ENCODE results near the gene RGS3. TPM values are rescaled to one million over a fixed set of nuclear protein-coding genes. Genes with fewer than 3 reads are reported as not detected.

Gene RGS3
- total and polyA plus RNA-seq, 2 of the 13 experiments (the other 11 are each of a cell fraction or from before 2014, with no cell fraction given) = 17.1 to 28.8 TPM

DNA sequence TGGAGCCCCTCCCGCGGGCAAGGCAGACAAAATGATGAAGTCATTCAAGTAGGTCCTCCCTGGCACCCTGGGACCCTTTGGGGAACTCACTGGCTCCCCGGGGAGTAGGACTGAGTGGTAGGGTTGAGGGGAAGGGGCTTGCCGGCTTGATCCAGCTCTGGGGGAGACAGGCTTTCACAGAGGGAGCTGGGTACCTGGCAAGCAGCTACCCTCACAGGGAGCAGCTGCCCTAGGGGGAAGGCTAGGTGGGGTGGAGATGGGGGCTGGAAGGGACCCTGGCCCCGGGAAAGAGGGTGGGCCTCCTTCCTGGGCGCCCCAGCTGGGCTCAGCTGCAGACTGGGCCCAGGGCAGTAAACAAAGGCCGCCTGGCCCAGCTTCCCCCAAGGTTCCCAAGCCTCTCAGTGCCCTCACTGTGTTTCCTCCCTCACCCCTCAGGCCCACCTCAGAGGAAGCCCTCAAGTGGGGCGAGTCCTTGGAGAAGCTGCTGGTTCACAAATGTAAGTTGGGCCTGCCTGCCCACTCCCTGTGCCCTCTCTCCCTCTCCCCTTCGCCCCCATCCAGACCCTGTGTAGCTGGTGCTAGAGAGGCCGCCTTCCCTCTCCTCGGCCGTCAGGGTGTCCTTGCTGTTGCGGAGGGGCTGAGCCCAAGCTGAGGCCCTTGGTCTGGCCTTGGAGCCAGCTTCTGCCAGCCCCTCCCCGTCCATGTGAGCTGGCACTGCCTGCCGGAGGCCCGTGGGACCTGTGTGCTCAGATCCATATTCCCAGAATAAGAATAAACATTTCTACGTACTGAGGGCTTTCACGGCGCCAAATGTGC, 131.2 kb downstream of the RGS3 start:
- peaks cover 35% of the 10 kb centered on the region for H3K4me1 ChIP-seq (ENCODE audit: insufficient read depth, low read length)
- FAIRE-seq = no peak
- peak overlapping the region; percentile 64 for H3K4me2 ChIP-seq (ENCODE audit: low read depth, low read length)
- H3K27ac ChIP-seq (ENCODE audit: extremely low read length, insufficient read depth, low read length) = peak overlapping the region; percentile 54
- POLR2A ChIA-PET = interaction anchor here (1.0 to 2.8 kb wide), 2 partner anchors 15 to 56 kb away, joined by 3 to 11 read pairs; no protein-coding TSS in a partner anchor
- peaks cover 3 to 10% of the 10 kb centered on the region in 2 experiments; a peak in 3 of 5 replicates for H3K36me3 ChIP-seq (replicated peaks in 1 of 2; ENCODE audit: control insufficient read depth in 1 of 2, insufficient read depth in 2 of 2, low read length in 2 of 2)
- H3K79me2 ChIP-seq (ENCODE audit: insufficient read depth, low read length) = peaks cover 2% of the 10 kb centered on the region
- no peak for ATAC-seq
- peak overlapping the region; percentile 70 for H3K9ac ChIP-seq (ENCODE audit: insufficient read depth, low read depth, low read length)
- TF ChIP-seq ZNF891 (CRISPR knock-in tag; IDR thresholded peaks at IDR 0.05) (0 out of 2 replicates have a peak, but pooled peaks have one; percentile 24), ZNF274 (CRISPR knock-in tag; IDR thresholded peaks at IDR 0.05) (0 out of 2 replicates have a peak, but pooled peaks have one; percentile 16), AGO2 (optimal IDR thresholded peaks at IDR 0.05; ENCODE audit: low read depth, low read length) (peak; percentile 36), ZNF577 (CRISPR knock-in tag; IDR thresholded peaks at IDR 0.05; ENCODE audit: borderline replicate concordance, low read depth) (no peak), KLF12 (CRISPR knock-in tag; IDR thresholded peaks at IDR 0.05; ENCODE audit: borderline replicate concordance) (no peak)
- TF ChIP-seq, protein P1, sequence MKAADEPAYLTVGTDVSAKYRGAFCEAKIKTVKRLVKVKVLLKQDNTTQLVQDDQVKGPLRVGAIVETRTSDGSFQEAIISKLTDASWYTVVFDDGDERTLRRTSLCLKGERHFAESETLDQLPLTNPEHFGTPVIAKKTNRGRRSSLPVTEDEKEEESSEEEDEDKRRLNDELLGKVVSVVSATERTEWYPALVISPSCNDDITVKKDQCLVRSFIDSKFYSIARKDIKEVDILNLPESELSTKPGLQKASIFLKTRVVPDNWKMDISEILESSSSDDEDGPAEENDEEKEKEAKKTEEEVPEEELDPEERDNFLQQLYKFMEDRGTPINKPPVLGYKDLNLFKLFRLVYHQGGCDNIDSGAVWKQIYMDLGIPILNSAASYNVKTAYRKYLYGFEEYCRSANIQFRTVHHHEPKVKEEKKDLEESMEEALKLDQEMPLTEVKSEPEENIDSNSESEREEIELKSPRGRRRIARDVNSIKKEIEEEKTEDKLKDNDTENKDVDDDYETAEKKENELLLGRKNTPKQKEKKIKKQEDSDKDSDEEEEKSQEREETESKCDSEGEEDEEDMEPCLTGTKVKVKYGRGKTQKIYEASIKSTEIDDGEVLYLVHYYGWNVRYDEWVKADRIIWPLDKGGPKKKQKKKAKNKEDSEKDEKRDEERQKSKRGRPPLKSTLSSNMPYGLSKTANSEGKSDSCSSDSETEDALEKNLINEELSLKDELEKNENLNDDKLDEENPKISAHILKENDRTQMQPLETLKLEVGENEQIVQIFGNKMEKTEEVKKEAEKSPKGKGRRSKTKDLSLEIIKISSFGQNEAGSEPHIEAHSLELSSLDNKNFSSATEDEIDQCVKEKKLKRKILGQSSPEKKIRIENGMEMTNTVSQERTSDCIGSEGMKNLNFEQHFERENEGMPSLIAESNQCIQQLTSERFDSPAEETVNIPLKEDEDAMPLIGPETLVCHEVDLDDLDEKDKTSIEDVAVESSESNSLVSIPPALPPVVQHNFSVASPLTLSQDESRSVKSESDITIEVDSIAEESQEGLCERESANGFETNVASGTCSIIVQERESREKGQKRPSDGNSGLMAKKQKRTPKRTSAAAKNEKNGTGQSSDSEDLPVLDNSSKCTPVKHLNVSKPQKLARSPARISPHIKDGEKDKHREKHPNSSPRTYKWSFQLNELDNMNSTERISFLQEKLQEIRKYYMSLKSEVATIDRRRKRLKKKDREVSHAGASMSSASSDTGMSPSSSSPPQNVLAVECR (CRISPR knock-in tag; IDR thresholded peaks at IDR 0.05; ENCODE audit: borderline replicate concordance) = 0 out of 2 replicates have a peak, but pooled peaks have one; percentile 8
- no peak overlapping the region for H2AFZ ChIP-seq (ENCODE audit: low read length)
- intact Hi-C loops (cut with micrococcal nuclease; ENCODE audit: unreplicated experiment) = no loop called here
- in situ Hi-C loops (cut with HindIII; ENCODE audit: extremely low pct_ligation_motif_present, low pct_unique_long_range_greater_than_20kb) = loop anchor here (5.0 kb wide), 2 partner anchors 63 to 147 kb away; no protein-coding TSS in a partner anchor
- H3K27me3 ChIP-seq (ENCODE audit: control insufficient read depth in 1 of 2, insufficient read depth in 2 of 2, low read length in 2 of 2) = no peaks in the 10 kb centered on the region
- no peak for DNase-seq (ENCODE audit: low spot score)
- CTCF ChIA-PET (ENCODE audit: low intra/inter-chr PET ratio, low total read pairs) = interaction anchor here (5.9 kb wide), 1 partner anchor 62 kb away, joined by 223 read pairs; no protein-coding TSS in a partner anchor
- peak overlapping the region in 2 of 3 experiments; percentile 42 to 68; a peak in 4 of 6 replicates for H3K4me3 ChIP-seq (replicated peaks in 1 of 3; ENCODE audit: insufficient read depth in 1 of 3, low read depth in 2 of 3, low read length in 3 of 3)
- H3K9me3 ChIP-seq (ENCODE audit: low read length) = no peaks in the 10 kb centered on the region
- 96% methylated on average over 16 of the region's 19 CpGs for WGBS (ENCODE audit: low lambda C conversion rate)
- BruUV-seq (replicated peaks) = no TSS peak
- no peaks in the 10 kb centered on the region for H4K20me1 ChIP-seq (ENCODE audit: insufficient read depth, low read length)
